Breast epithelium (tissue), 3 donors: ENCODE measurements around the gene ADAMTS2.

ENCODE experiments used
- POLR2A ChIP-seq: fragments of 450-650 bp; IDR thresholded peaks from one replicate; pipeline ENCODE4 v1.6.1; 2016; ENCODE audit warnings: antibody characterized with exemption, mild to moderate bottlenecking, moderate library complexity
- POLR2AphosphoS5 ChIP-seq, 3 donors: sonication (generic); formaldehyde crosslinking; IDR thresholded peaks; one replicate each; pipeline ENCODE4 v1.6.1; 2017; ENCODE audit warnings: antibody characterized with exemption in 3 of 3
- TF ChIP-seq, protein P1 (sequence below), 3 donors: fragments of 450-650 bp; IDR thresholded peaks; one replicate each; pipeline ENCODE4 v1.5.1; 2016 to 2017; ENCODE audit warnings: antibody characterized with exemption in 3 of 3, mild to moderate bottlenecking in 3 of 3, moderate library complexity in 3 of 3

DNA sequence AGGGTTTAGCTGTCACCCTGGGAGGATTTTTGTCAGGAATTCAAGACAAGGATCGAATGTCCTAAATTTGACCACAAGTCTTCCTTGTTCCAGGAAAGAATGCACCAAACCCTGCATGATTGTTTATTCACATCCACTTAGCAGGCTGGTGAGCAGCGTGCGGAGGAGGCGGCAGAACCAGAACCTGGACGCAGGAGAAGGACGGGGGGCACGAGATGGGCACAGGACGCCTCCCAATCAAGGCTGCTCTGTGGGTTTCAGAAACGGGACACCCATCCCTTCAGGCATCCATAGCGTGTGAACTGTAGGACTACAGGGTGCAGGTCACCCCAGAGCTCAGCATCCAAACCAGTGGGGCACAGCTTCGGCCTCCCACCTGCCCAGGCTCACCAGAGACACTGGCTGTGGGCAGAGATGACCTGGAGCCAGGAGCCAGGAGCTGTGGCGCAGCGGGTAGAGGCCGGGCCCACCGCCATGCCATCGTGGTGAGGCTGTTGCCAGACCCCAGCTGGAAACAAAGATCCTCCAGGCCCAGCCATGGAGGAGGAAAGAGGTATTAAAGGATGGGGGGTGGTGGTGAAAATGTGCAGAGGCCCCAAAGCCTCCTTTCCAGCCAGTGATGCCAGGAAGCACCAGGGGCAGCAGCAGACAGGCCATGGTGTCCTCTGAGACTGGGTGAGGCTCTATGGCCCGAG, 32.3 kb upstream of the ADAMTS2 start:
- TF ChIP-seq, protein P1, sequence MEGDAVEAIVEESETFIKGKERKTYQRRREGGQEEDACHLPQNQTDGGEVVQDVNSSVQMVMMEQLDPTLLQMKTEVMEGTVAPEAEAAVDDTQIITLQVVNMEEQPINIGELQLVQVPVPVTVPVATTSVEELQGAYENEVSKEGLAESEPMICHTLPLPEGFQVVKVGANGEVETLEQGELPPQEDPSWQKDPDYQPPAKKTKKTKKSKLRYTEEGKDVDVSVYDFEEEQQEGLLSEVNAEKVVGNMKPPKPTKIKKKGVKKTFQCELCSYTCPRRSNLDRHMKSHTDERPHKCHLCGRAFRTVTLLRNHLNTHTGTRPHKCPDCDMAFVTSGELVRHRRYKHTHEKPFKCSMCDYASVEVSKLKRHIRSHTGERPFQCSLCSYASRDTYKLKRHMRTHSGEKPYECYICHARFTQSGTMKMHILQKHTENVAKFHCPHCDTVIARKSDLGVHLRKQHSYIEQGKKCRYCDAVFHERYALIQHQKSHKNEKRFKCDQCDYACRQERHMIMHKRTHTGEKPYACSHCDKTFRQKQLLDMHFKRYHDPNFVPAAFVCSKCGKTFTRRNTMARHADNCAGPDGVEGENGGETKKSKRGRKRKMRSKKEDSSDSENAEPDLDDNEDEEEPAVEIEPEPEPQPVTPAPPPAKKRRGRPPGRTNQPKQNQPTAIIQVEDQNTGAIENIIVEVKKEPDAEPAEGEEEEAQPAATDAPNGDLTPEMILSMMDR (IDR thresholded peaks at IDR 0.05), result no peak
- TF ChIP-seq POLR2A (no peak), POLR2AphosphoS5 (IDR thresholded peaks at IDR 0.05) (no peak)
